Measurements from ENCODE around the gene ABCC6. TPM values are rescaled to one million over a fixed set of nuclear protein-coding genes. Genes with fewer than 3 reads are reported as not detected.

ABCC6 gene
- total and polyA plus RNA-seq, 2 donors (not counting 3 experiments of a cell fraction or from before 2014, with no cell fraction given) = 0.07 to 0.84 TPM

DNA sequence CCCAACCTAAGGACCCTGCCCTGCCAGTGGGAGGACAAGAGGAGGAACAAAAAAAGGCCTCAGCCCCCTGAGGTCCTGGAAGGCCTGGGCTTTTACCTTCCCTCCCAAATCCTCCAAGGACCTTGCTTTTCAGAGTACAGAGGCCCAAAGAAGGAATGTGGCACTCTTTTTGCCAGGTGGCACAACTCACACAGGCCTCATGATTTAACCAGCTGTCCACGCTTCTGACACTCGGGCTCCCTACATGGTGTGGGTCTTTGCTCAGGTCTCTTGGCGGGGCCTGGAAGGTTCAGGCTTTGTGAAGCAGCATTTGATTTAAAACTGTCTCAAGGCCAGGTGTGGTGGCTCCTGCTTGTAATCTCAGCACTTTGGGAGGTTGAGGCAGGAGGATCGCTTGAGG is 120.6 kb downstream of the ABCC6 start:
- Histone ChIP-seq H4K20me1 (replicated peaks; ENCODE audit: control insufficient read depth, extremely low read depth, insufficient read depth, low read length) (no peaks in the 10 kb centered on the region), H3K9me1 (replicated peaks; ENCODE audit: control insufficient read depth, extremely low read depth, insufficient read depth, low read length) (no peaks in the 10 kb centered on the region), H2AFZ (ENCODE audit: low read depth, low read length) (no peak overlapping the region), H3K79me2 (ENCODE audit: control insufficient read depth, insufficient read depth, low read length) (peaks cover 8% of the 10 kb centered on the region), H3K4me3 (replicated peaks in 1 of 3; ENCODE audit: insufficient read depth in 1 of 3, low read depth in 1 of 3, low read length in 3 of 3) (no peak overlapping the region), H3K27me3 (ENCODE audit: control insufficient read depth in 2 of 2, insufficient read depth in 2 of 2, low read length in 2 of 2) (no peaks in the 10 kb centered on the region), H3K9ac (replicated peaks; ENCODE audit: extremely low read depth, insufficient read depth, low read length) (no peak overlapping the region), H3K4me1 (ENCODE audit: control insufficient read depth, extremely low read depth, insufficient read depth, low read length) (peaks cover 14% of the 10 kb centered on the region), H3K4me2 (ENCODE audit: insufficient read depth, low read length) (no peak overlapping the region), H3K36me3 (ENCODE audit: control insufficient read depth in 2 of 2, extremely low read depth in 1 of 2, insufficient read depth in 2 of 2, low read length in 2 of 2) (peaks cover 9 to 37% of the 10 kb centered on the region in 2 experiments), H3K27ac (ENCODE audit: insufficient read depth, low read depth, low read length) (no peak overlapping the region), H3K9me3 (replicated peaks; ENCODE audit: control insufficient read depth, insufficient read depth, low read length) (no peaks in the 10 kb centered on the region)
- ChIA-PET CTCF (no interaction called here), POLR2A (no interaction called here)
- TF ChIP-seq JUN (IDR thresholded peaks at IDR 0.05; ENCODE audit: borderline replicate concordance, insufficient read depth, insufficient read length, low read depth) (no peak), POLR2A (IDR thresholded peaks at IDR 0.05; ENCODE audit: low read depth, low read length) (no peak), EZH2 (IDR thresholded peaks at IDR 0.05; ENCODE audit: borderline replicate concordance, low read depth, low read length, severe bottlenecking) (no peak), POLR2AphosphoS5 (IDR thresholded peaks at IDR 0.05; ENCODE audit: insufficient read depth, low read depth, low read length) (no peak), FOS (IDR thresholded peaks at IDR 0.05; ENCODE audit: borderline replicate concordance, insufficient read depth, low read length) (no peak), GATA2 (IDR thresholded peaks at IDR 0.05; ENCODE audit: insufficient read depth, insufficient read length, low read depth, low read length) (no peak), MYC (IDR thresholded peaks at IDR 0.05; ENCODE audit: low read depth, low read length) (no peak)
- TF ChIP-seq, protein P1, sequence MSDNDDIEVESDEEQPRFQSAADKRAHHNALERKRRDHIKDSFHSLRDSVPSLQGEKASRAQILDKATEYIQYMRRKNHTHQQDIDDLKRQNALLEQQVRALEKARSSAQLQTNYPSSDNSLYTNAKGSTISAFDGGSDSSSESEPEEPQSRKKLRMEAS (IDR thresholded peaks at IDR 0.05; ENCODE audit: insufficient read depth, insufficient read length) = no peak
- TF ChIP-seq, protein P2, sequence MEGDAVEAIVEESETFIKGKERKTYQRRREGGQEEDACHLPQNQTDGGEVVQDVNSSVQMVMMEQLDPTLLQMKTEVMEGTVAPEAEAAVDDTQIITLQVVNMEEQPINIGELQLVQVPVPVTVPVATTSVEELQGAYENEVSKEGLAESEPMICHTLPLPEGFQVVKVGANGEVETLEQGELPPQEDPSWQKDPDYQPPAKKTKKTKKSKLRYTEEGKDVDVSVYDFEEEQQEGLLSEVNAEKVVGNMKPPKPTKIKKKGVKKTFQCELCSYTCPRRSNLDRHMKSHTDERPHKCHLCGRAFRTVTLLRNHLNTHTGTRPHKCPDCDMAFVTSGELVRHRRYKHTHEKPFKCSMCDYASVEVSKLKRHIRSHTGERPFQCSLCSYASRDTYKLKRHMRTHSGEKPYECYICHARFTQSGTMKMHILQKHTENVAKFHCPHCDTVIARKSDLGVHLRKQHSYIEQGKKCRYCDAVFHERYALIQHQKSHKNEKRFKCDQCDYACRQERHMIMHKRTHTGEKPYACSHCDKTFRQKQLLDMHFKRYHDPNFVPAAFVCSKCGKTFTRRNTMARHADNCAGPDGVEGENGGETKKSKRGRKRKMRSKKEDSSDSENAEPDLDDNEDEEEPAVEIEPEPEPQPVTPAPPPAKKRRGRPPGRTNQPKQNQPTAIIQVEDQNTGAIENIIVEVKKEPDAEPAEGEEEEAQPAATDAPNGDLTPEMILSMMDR (IDR thresholded peaks at IDR 0.05; ENCODE audit: extremely low read depth in 1 of 2, insufficient read depth in 1 of 2, low read depth in 1 of 2, low read length in 2 of 2) = no peak
- dilution Hi-C loops (cut with MboI; ENCODE audit: extremely low pct_ligation_motif_present, low sequenced_read_pairs) = no loop called here
- no TSS peak for BruUV-seq (replicated peaks)
- DNase-seq (ENCODE audit: low read depth, low spot score) = no peak
- no peak for FAIRE-seq
- intact Hi-C loops (cut with micrococcal nuclease) = no loop called here

All from endothelial cell of umbilical vein (primary cell).